H9 (cell line): ENCODE results near the gene NR1H4. TPM values are rescaled to one million over a fixed set of nuclear protein-coding genes. Genes with fewer than 3 reads are reported as not detected.

Experiments used
- DNase-seq: peaks from one replicate; pipeline ENCODE4 v3.0.0-alpha.2; 2017
- H2AFZ ChIP-seq: one replicate; pipeline ENCODE4 v1.6.1; 2013; ENCODE audit warnings: mild to moderate bottlenecking, low read length, control low read depth, moderate library complexity
- H2AK5ac ChIP-seq: 2 replicates; pipeline ENCODE4 v1.6.1; 2013; ENCODE audit warnings: low read length, control low read depth, mixed read lengths; ENCODE audit not compliant: insufficient read length
- H2BK120ac ChIP-seq: one replicate; pipeline ENCODE4 v1.6.1; 2013; ENCODE audit warnings: low read depth, mild to moderate bottlenecking, low read length, control low read depth, inconsistent platforms; ENCODE audit not compliant: poor library complexity, severe bottlenecking
- H2BK12ac ChIP-seq: 2 replicates; pipeline ENCODE4 v1.6.1; 2013; ENCODE audit warnings: low read length, control low read depth, mixed read lengths, low read depth; ENCODE audit not compliant: insufficient read length
- H2BK15ac ChIP-seq: 2 replicates; pipeline ENCODE4 v1.6.1; 2013; ENCODE audit warnings: low read depth, low read length, control low read depth
- H2BK20ac ChIP-seq: one replicate; pipeline ENCODE4 v1.6.1; 2013; ENCODE audit warnings: low read depth, mild to moderate bottlenecking, low read length, control low read depth, inconsistent platforms; ENCODE audit not compliant: poor library complexity, severe bottlenecking
- H2BK5ac ChIP-seq: 2 replicates; pipeline ENCODE4 v1.6.1; 2013; ENCODE audit warnings: low read length, control low read depth, mixed read lengths; ENCODE audit not compliant: insufficient read length
- H3K14ac ChIP-seq: 2 replicates; pipeline ENCODE4 v1.6.1; 2013; ENCODE audit warnings: low read length, control low read depth; ENCODE audit not compliant: insufficient read depth
- H3K18ac ChIP-seq: 2 replicates; pipeline ENCODE4 v1.6.1; 2013; ENCODE audit warnings: low read depth, mild to moderate bottlenecking, mixed read lengths, low read length, control low read depth; ENCODE audit not compliant: insufficient read length
- H3K23ac ChIP-seq: 2 replicates; pipeline ENCODE4 v1.6.1; 2013; ENCODE audit warnings: low read length, control low read depth, mixed read lengths, low read depth; ENCODE audit not compliant: insufficient read length
- H3K23me2 ChIP-seq: 2 replicates; pipeline ENCODE4 v1.6.1; 2013; ENCODE audit warnings: low read depth, mild to moderate bottlenecking, mixed read lengths, low read length, control low read depth; ENCODE audit not compliant: insufficient read length, poor library complexity, severe bottlenecking
- H3K27ac ChIP-seq: 2 replicates; pipeline ENCODE4 v1.5.1; 2013; ENCODE audit warnings: low read length, control low read depth, mixed read lengths, low read depth; ENCODE audit not compliant: insufficient read length
- H3K27me3 ChIP-seq: 2 replicates; pipeline ENCODE4 v1.6.1; 2013; ENCODE audit warnings: low read length, control low read depth, inconsistent platforms; ENCODE audit not compliant: insufficient read depth
- H3K4ac ChIP-seq: 2 replicates; pipeline ENCODE4 v1.6.1; 2013; ENCODE audit warnings: low read depth, mild to moderate bottlenecking, control low read depth, inconsistent platforms, low read length, moderate library complexity
- H3K4me1 ChIP-seq: 2 replicates; pipeline ENCODE4 v1.6.1; 2013; ENCODE audit warnings: low read length, control low read depth, inconsistent platforms; ENCODE audit not compliant: insufficient read depth
- H3K4me2 ChIP-seq: 2 replicates; pipeline ENCODE4 v1.6.1; 2013; ENCODE audit warnings: low read length, control low read depth, mixed read lengths; ENCODE audit not compliant: insufficient read length, insufficient read depth
- H3K56ac ChIP-seq: 2 replicates; pipeline ENCODE4 v1.6.1; 2013; ENCODE audit warnings: low read depth, mild to moderate bottlenecking, mixed read lengths, low read length, control low read depth; ENCODE audit not compliant: insufficient read length
- H3K79me1 ChIP-seq: 2 replicates; pipeline ENCODE4 v1.6.1; 2013; ENCODE audit warnings: low read depth, mild to moderate bottlenecking, moderate library complexity, low read length, control low read depth, inconsistent platforms; ENCODE audit not compliant: insufficient read depth, poor library complexity, severe bottlenecking
- H3K79me2 ChIP-seq: 2 replicates; pipeline ENCODE4 v1.6.1; 2013; ENCODE audit warnings: low read length, control low read depth, inconsistent platforms; ENCODE audit not compliant: insufficient read depth
- H3K9ac ChIP-seq: 2 replicates; pipeline ENCODE4 v1.6.1; 2013; ENCODE audit warnings: low read length, control low read depth, mixed read lengths; ENCODE audit not compliant: insufficient read length; ENCODE audit errors: extremely low read depth
- H3K9me3 ChIP-seq: one replicate; pipeline ENCODE4 v1.6.1; 2013; ENCODE audit warnings: low read depth, low read length, inconsistent platforms; ENCODE audit not compliant: control insufficient read depth
- H3T11ph ChIP-seq: one replicate; pipeline ENCODE4 v1.6.1; 2013; ENCODE audit warnings: mild to moderate bottlenecking, low read length, control low read depth, inconsistent platforms
- H4K20me1 ChIP-seq: one replicate; pipeline ENCODE4 v1.6.1; 2013; ENCODE audit not compliant: control insufficient read depth, insufficient read length, insufficient read depth
- H4K5ac ChIP-seq: 2 replicates; pipeline ENCODE4 v1.6.1; 2013; ENCODE audit warnings: low read depth, mild to moderate bottlenecking, mixed read lengths, low read length, control low read depth; ENCODE audit not compliant: insufficient read length
- H4K8ac ChIP-seq: replicated peaks from 2 replicates; pipeline ENCODE4 v1.6.1; 2013; ENCODE audit warnings: low read length, control low read depth, mixed read lengths, low read depth; ENCODE audit not compliant: insufficient read length
- H4K91ac ChIP-seq: 2 replicates; pipeline ENCODE4 v1.6.1; 2013; ENCODE audit warnings: low read depth, mild to moderate bottlenecking, moderate library complexity, mixed read lengths, low read length, control low read depth; ENCODE audit not compliant: insufficient read length
- H3K27ac Mint-ChIP-seq, 3 experiments: 2 replicates in 2 of 3; 3 replicates in 1 of 3; pipeline ENCODE4 v1.8.0; 2020 to 2021; ENCODE audit warnings: mixed read lengths in 3 of 3, mild to moderate bottlenecking in 1 of 3, moderate library complexity in 1 of 3
- H3K27me3 Mint-ChIP-seq: 2 replicates; pipeline ENCODE4 v1.8.0; 2021; ENCODE audit warnings: low read depth, mild to moderate bottlenecking, moderate library complexity, mixed read lengths
- H3K36me3 Mint-ChIP-seq, 3 experiments: 2 replicates in 2 of 3; 3 replicates in 1 of 3; pipeline ENCODE4 v1.8.0; 2020 to 2021; ENCODE audit warnings: low read depth in 3 of 3, mixed read lengths in 3 of 3; ENCODE audit not compliant: insufficient read depth in 1 of 3
- H3K4me1 Mint-ChIP-seq, 2 experiments: 2 replicates each; pipeline ENCODE4 v1.8.0; 2020; ENCODE audit warnings: mixed read lengths in 2 of 2
- H3K4me3 Mint-ChIP-seq, 2 experiments: 2 replicates in 1 of 2; 3 replicates in 1 of 2; pipeline ENCODE4 v1.8.0; 2020 to 2021; ENCODE audit warnings: mild to moderate bottlenecking in 2 of 2, mixed read lengths in 2 of 2, moderate library complexity in 1 of 2
- H3K9me3 Mint-ChIP-seq, 2 experiments: 2 replicates in 1 of 2; 3 replicates in 1 of 2; pipeline ENCODE4 v1.8.0; 2020; ENCODE audit warnings: mild to moderate bottlenecking in 2 of 2, mixed read lengths in 2 of 2, moderate library complexity in 1 of 2
- CTCF ChIP-seq: fragments of 200-600 bp; sonication (generic); conservative IDR thresholded peaks from 3 replicates; pipeline ENCODE4 v1.8.0; 2021; ENCODE audit warnings: antibody characterized with exemption, mild to moderate bottlenecking
- WGBS: extraction: QIAGEN DNeasy Blood & Tissue Kit; methylation state at CpG from one replicate; pipeline ENCODE4 v1.1.7; 2013; ENCODE audit warnings: missing lambda C conversion rate, low lambda C conversion rate, mixed read lengths; ENCODE audit not compliant: insufficient read length; ENCODE audit errors: extremely low coverage; 5-methylcytosine and 5-hydroxymethylcytosine counted together
- total RNA-seq: library from RNA; stranded (reverse); gene quantifications from 2 replicates; pipeline ENCODE4 v1.2.1, GENCODE V29; 2021

Gene NR1H4
- total RNA-seq, 1 experiment from 2014 or later, result not detected

- Histone ChIP-seq H3T11ph (no peak overlapping the region), H2BK5ac (no peak overlapping the region), H2BK20ac (no peak overlapping the region), H3K18ac (no peak overlapping the region), H4K91ac (no peak overlapping the region), H2AK5ac (no peak overlapping the region), H3K4me1 (no peaks in the 10 kb centered on the region), H4K20me1 (no peaks in the 10 kb centered on the region), H3K27me3 (no peaks in the 10 kb centered on the region; the same call in 1 of the 2 replicates), H2AFZ (no peak overlapping the region), H3K14ac (no peak overlapping the region), H3K4me2 (no peak overlapping the region), H4K5ac (no peak overlapping the region), H3K56ac (no peak overlapping the region), H3K23me2 (no peaks in the 10 kb centered on the region), H3K9ac (no peak overlapping the region), H4K8ac (no peak overlapping the region), H2BK15ac (no peak overlapping the region), H2BK120ac (no peak overlapping the region), H3K23ac (no peak overlapping the region), H3K79me1 (no peaks in the 10 kb centered on the region), H3K9me3 (no peaks in the 10 kb centered on the region), H2BK12ac (no peak overlapping the region), H3K4ac (no peak overlapping the region), H3K27ac (no peak overlapping the region), H3K79me2 (no peaks in the 10 kb centered on the region)
- Mint-ChIP-seq H3K9me3 (no peaks in the 10 kb centered on the region), H3K36me3 (no peaks in the 10 kb centered on the region), H3K27me3 (no peaks in the 10 kb centered on the region), H3K27ac (no peak overlapping the region), H3K4me1 (peaks cover 10% of the 10 kb centered on the region in 2 experiments), H3K4me3 (no peak overlapping the region)
- no CpG with 5 or more reads among the region's 4 CpGs for WGBS
- no peak for TF ChIP-seq CTCF
- no peak for DNase-seq
Measured at GRCh38 chr12:100458191-100458590, 15.5 kb upstream of the NR1H4 start.
